Measurements from ENCODE around the gene ATP8A2. TPM values are rescaled to one million over a fixed set of nuclear protein-coding genes. Genes with fewer than 3 reads are reported as not detected.

Gene ATP8A2
- total RNA-seq, 1 donor: 0.72 TPM

GRCh38 chr13:25874907-25875306 lies 503.1 kb downstream of the ATP8A2 start:
- no peak overlapping the region for H3K4me2 ChIP-seq (ENCODE audit: insufficient read depth, low read length)
- H3K4me1 ChIP-seq (ENCODE audit: insufficient read depth, low read length): no peaks in the 10 kb centered on the region
- H3K79me2 ChIP-seq (ENCODE audit: insufficient read depth, low read length): no peaks in the 10 kb centered on the region
- no peaks in the 10 kb centered on the region for H3K36me3 ChIP-seq (ENCODE audit: insufficient read depth, low read length)
- no peak for TF ChIP-seq CTCF (IDR thresholded peaks at IDR 0.05; ENCODE audit: extremely low read depth, low read depth, low read length)
- DNase-seq (ENCODE audit: insufficient read length, low spot score, missing footprints): no peak
- H3K9me3 ChIP-seq (ENCODE audit: low read depth, low read length): no peaks in the 10 kb centered on the region
- H3K27ac ChIP-seq (ENCODE audit: low read depth, low read length): no peak overlapping the region
- H2AFZ ChIP-seq (ENCODE audit: low read length): no peak overlapping the region
- H3K27me3 ChIP-seq (ENCODE audit: insufficient read depth, low read length): no peaks in the 10 kb centered on the region
- no peak overlapping the region for H3K4me3 ChIP-seq (ENCODE audit: insufficient read depth, low read length)
- no peaks in the 10 kb centered on the region for H4K20me1 ChIP-seq (ENCODE audit: insufficient read depth, low read length)

- no peaks in the 10 kb centered on the region for H3K27me3 ChIP-seq (ENCODE audit: insufficient read depth, low read length)
- H2AFZ ChIP-seq (ENCODE audit: low read length): no peak overlapping the region
- no peak for DNase-seq (ENCODE audit: insufficient read length, low spot score, missing footprints)
- H3K4me1 ChIP-seq (ENCODE audit: insufficient read depth, low read length): no peaks in the 10 kb centered on the region
- TF ChIP-seq CTCF (IDR thresholded peaks at IDR 0.05; ENCODE audit: extremely low read depth, low read depth, low read length): no peak
- no peaks in the 10 kb centered on the region for H4K20me1 ChIP-seq (ENCODE audit: insufficient read depth, low read length)
- H3K27ac ChIP-seq (ENCODE audit: low read depth, low read length): no peak overlapping the region
- no peaks in the 10 kb centered on the region for H3K36me3 ChIP-seq (ENCODE audit: insufficient read depth, low read length)
- no peak overlapping the region for H3K4me2 ChIP-seq (ENCODE audit: insufficient read depth, low read length)
- H3K9me3 ChIP-seq (ENCODE audit: low read depth, low read length): no peaks in the 10 kb centered on the region
- H3K79me2 ChIP-seq (ENCODE audit: insufficient read depth, low read length): no peaks in the 10 kb centered on the region
- no peak overlapping the region for H3K4me3 ChIP-seq (ENCODE audit: insufficient read depth, low read length)
Observed at GRCh38 chr13:25876247-25876646, 504.5 kb downstream of the ATP8A2 start.

GRCh38 chr13:25879466-25879865 lies 507.7 kb downstream of the ATP8A2 start:
- Histone ChIP-seq H3K4me2 (ENCODE audit: insufficient read depth, low read length) (no peak overlapping the region), H3K36me3 (ENCODE audit: insufficient read depth, low read length) (no peaks in the 10 kb centered on the region), H3K27ac (ENCODE audit: low read depth, low read length) (no peak overlapping the region), H3K27me3 (ENCODE audit: insufficient read depth, low read length) (peaks cover 15% of the 10 kb centered on the region), H4K20me1 (ENCODE audit: insufficient read depth, low read length) (no peaks in the 10 kb centered on the region), H3K79me2 (ENCODE audit: insufficient read depth, low read length) (no peaks in the 10 kb centered on the region), H3K4me1 (ENCODE audit: insufficient read depth, low read length) (no peaks in the 10 kb centered on the region), H3K9me3 (ENCODE audit: low read depth, low read length) (no peaks in the 10 kb centered on the region), H3K4me3 (ENCODE audit: insufficient read depth, low read length) (no peak overlapping the region), H2AFZ (ENCODE audit: low read length) (no peak overlapping the region)
- no peak for DNase-seq (ENCODE audit: insufficient read length, low spot score, missing footprints)
- no peak for TF ChIP-seq CTCF (IDR thresholded peaks at IDR 0.05; ENCODE audit: extremely low read depth, low read depth, low read length)

GRCh38 chr13:25881136-25881926 lies 509.6 kb downstream of the ATP8A2 start:
- Histone ChIP-seq H2AFZ (ENCODE audit: low read length) (no peak overlapping the region), H3K4me1 (ENCODE audit: insufficient read depth, low read length) (no peaks in the 10 kb centered on the region), H3K4me2 (ENCODE audit: insufficient read depth, low read length) (no peak overlapping the region), H4K20me1 (ENCODE audit: insufficient read depth, low read length) (no peaks in the 10 kb centered on the region), H3K27me3 (ENCODE audit: insufficient read depth, low read length) (peaks cover 15% of the 10 kb centered on the region), H3K79me2 (ENCODE audit: insufficient read depth, low read length) (no peaks in the 10 kb centered on the region), H3K36me3 (ENCODE audit: insufficient read depth, low read length) (no peaks in the 10 kb centered on the region), H3K9me3 (ENCODE audit: low read depth, low read length) (no peaks in the 10 kb centered on the region), H3K27ac (ENCODE audit: low read depth, low read length) (no peak overlapping the region), H3K4me3 (ENCODE audit: insufficient read depth, low read length) (no peak overlapping the region)
- TF ChIP-seq CTCF (IDR thresholded peaks at IDR 0.05; ENCODE audit: extremely low read depth, low read depth, low read length): no peak
- no peak for DNase-seq (ENCODE audit: insufficient read length, low spot score, missing footprints)

Data from osteoblast (primary cell).